HG03565 (cell line): Measurements from ENCODE around the gene AATK.
"Not testable (repeated sequence)": the region's sequence is repeated elsewhere in the genome, so short reads cannot be mapped to it uniquely, and the experiment has no call there.

Experiments used
- ATAC-seq: cut with Tn5 transposase; IDR thresholded peaks from one replicate; pipeline ENCODE4 v1.9.1; 2021; ENCODE audit warnings: mild to moderate bottlenecking, moderate library complexity; ENCODE audit not compliant: unreplicated experiment

The AATK gene

GRCh38 chr17:81163051-81163695 lies 2.8 kb downstream of the AATK start:
- ATAC-seq, result no peak

GRCh38 chr17:81162491-81162890 lies 3.5 kb downstream of the AATK start:
- no peak for ATAC-seq

DNA sequence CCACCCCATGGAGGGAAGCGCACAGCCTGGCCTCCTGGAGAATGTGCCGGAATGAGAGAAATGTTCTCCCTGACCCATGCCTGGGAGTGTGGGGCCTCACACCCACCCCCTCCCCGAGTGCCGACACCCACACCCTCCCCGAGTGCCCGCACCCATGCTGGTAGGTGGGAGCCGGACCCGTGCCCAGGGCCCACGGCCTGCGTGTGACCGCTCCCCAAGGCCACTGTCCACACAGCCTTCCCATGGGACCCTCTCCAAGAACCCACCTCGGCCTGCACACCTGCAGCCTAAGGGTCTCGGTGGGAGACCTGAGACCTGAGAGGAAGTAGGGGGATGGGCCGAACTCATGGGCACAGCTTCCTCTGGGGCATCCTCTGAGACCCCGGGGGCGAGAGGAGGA lies 4.0 kb downstream of the AATK start:
- no peak for ATAC-seq

- ATAC-seq, result no peak
Measured at GRCh38 chr17:81161536-81161935, 4.5 kb downstream of the AATK start.

DNA sequence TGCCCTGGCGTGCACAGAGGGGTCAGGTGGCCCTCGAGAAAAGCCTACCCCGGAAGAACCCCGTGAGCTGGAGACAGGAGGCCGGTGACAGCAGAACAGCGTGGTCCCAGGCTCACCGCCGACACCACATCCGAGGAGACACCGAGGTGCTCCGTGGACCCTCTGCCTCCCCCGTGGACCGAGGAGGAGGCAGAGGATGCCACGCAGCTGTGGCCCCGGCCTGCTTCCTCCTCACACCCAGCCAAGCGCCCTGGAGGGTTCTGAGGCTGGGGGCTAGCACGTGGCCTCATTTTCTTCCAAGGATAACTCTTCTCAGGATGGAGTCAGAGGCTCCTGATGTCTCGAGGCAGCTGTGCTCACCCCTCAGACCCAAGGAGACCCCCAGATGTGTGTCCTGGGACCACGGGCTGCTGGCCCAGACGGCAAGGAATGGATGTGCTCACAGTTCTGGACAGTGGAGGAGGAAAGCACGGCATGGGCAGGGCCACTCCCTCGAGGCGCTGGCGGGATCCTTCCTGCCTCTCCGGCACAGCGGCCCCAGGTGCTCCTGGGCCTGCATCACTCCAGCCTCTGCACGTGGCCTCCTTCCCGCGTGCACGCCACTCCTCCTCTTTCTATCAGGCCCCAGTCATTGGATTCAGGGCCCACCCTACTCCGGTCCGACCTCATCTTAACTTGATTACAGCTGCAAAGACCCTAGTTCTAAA lies 5.1 kb downstream of the AATK start:
- no peak for ATAC-seq

GRCh38 chr17:81160306-81160705 lies 5.7 kb downstream of the AATK start:
- ATAC-seq, result no peak

GRCh38 chr17:81159611-81160265 lies 6.3 kb downstream of the AATK start:
- no peak for ATAC-seq

DNA sequence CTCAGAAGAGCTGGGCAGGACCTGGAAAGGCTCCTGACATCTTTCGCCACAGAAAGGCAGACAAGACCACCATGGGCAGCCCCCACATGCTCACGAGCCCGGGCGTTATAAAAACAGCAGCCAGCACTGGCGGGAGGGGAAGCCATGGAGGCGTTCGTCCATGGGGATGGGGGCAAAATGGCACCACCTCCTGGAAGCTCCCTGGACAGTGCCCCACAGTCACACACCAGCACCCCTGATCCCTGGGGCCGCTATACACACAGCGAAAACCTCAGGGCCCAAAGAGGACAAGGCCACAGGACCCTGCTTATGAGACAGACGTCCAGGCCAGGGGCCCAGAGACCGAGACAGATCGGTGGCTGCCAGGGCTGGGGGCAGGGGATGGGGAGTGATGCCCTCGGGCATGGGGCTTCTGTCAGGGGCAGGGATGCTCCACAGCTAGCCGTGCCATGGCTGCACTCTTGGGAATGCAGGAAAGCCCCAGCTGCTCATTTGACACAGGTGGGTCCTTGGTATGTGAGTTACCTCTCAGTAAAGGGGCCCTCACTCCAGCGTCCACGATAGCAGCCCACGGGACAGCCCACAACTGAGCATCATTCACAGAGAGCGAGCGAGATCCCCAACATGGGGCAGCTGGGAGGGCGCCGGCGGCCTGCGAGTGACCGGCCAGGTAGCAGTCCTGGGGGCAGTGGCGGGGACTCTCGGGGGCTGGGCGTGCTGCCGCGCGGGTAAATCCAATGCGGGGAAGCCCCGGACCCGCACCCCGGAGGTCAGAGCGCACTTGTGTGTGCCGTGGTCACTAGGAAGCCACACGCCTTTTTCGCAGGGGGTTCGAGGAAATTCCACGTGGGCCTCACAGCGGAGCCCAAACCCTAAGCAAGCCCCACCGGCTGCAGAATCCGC lies 7.1 kb downstream of the AATK start:
- ATAC-seq, result no peak

DNA sequence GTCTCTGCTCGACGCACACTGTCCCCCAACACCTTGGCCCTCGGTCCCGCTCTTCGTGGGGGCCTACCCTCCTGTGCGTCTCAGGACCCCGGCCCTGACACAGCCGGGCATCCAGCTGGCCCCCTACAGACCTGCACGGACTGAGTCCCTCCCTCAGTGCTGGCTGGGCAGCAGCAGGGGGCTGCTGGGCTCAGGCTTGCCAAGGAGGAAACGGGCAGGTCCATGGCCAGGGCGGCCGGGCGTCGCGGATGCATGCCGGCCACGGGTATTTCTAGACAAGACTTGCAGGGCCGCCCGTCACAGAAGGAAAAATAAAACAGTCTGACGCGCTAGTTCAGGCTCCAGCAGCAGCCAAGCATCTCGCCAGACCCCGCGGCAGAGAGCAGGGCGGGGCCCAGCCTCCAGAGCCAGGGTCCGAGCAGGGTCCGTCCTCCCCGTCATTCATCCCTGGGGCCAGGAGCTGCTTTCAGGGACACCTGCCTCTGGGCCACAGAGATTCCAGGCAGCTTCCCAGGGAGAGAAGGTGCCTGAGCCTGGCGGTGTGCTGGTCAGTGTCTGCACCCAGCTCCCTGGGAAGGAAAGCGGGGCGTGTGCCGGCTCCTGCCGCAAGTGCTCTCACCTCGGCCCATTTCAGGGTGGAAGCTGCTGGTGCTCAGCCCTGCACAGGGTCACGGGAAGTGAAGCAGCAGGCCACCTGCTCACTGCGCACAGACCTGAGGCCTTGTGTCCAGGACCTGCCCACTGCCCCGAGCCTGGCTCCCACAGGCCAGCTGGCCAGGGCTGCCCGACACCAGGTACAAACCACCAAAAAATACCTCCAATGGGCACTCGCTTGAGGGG lies 8.0 kb downstream of the AATK start:
- ATAC-seq, result no peak

GRCh38 chr17:81156866-81157805 lies 8.9 kb downstream of the AATK start:
- ATAC-seq, result no peak

GRCh38 chr17:81154961-81155360 lies 11.1 kb downstream of the AATK start:
- ATAC-seq, result no peak

DNA sequence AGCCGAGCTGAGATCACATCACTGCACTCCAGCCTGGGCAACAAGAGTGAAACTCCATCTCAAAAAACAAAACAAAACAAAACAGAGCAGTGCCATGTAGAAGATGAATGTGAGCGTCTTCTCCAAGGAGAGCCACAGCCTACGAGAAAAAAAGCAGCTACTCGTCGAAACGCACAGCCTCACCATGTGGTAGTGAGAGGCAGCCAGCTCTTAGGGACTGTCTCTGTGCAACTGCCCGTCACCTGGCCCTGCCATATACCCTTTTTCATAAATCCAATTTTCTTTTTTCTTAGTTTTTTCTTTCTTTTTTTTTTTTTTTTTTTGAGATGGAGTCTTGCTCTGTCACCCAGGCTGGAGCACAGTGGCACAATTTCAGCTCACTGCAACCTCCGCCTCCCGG lies 12.0 kb downstream of the AATK start:
- not testable (repeated sequence) for ATAC-seq

DNA sequence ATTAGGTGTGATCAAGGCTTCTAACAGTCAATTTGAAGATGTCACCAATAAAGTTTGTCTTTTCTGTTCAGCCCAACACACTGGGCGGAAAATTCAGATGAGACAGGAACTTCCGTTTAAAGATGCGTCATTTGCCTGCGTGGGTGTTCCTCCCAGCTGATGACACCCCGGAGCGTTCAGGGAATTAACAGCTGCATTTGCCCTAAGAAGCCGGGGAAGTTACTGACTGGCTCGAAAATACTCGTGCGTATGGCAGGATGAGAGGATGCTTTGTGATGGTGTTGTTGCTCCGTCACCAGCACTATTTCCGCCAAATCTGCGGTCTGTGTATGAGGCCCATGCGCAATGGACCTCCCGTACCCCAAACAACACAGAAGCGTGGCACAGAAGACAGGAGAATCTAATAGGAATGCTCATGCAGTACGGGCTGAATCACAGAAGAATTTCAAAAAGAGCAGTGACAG lies 12.6 kb downstream of the AATK start:
- no peak for ATAC-seq

DNA sequence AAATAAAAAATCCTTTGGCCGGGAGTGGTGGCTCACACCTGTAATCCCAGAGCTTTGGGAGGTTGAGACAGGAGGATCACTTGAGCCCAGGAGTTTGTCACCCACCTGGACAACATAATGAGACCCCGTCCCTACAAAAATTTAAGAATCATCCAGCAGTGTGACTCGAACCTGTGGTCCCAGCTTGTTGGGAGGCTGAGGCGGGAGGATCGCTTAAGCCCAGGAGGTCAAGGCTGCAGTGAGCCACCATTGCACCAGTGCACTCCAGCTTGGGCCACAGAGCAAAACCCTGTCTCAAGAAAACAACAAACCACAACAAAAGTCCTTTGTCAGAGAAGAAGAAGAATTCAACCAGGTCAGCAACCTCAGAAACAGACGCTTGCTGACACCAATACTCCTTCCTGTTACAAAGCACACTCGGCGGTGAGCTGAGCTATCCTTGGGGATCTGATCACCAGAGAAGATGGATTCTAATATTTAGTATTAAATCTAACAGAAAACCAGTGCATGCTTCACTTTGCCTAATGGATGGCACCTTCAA lies 13.7 kb downstream of the AATK start:
- no peak for ATAC-seq

GRCh38 chr17:81151278-81151677 lies 14.7 kb downstream of the AATK start:
- no peak for ATAC-seq

- no peak for ATAC-seq
Measured at GRCh38 chr17:81150377-81151077, 15.5 kb downstream of the AATK start.

DNA sequence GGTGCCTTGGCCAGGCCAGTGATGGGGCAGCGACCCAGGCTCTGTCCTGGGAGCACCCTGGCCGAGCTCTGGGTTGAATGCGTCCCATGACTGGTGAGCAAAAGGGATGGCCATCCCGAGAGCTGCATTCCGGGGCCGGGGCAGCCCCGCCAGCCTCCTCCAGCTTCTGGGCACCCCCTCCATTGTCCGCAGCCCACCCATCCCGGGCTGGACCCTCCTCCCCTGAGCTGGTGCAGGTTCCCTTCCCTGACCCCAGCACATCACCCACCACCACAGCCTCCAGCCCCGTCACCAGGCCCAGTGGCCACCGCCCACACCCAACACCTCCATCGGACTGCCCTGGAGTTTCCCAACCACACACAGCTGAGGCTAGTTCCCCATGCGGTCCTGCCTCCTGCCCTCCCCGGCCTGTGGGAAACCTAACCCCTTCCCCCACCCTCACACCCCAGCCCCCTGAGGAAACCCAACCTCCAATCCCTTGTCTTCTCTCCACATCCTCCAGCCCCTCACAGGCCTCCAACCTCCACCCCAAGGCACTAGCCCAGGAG lies 17.0 kb downstream of the AATK start:
- ATAC-seq, result no peak

DNA sequence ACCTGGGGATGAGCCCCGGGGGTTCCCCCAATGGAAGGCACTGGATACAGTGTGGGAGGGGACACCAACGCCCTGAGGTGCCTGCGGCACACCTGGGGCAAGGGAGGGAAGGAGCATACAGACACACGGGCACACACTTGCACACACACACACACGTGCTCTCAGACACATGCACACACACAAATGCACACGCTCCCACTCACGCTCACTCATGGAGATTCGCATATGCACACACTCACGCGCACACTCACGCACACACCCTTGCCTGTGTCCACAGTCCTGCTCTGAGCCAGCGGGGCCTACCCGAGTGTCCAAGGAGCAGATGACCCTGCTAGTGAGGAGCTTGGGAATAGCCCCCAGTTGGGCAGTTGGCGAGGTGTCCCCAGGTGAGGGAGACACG lies 17.4 kb downstream of the AATK start:
- no peak for ATAC-seq
